Heart left ventricle (tissue), 16 donors: ENCODE data around the gene LSAMP. TPM values are rescaled to one million over a fixed set of nuclear protein-coding genes. Genes with fewer than 3 reads are reported as not detected.

ENCODE experiments used
- ATAC-seq, 4 donors: fragments of 200-7000 bp; cut with Tn5 transposase; one replicate each; pipeline ENCODE4 v1.9.1; 2020 to 2022; ENCODE audit warnings: moderate library complexity in 4 of 4, mild to moderate bottlenecking in 3 of 4, moderate number of reproducible peaks in 1 of 4
- DNase-seq, 5 donors: peaks; one replicate each; pipeline ENCODE4 v3.0.0-alpha.2; 2020
- H3K27ac ChIP-seq, 12 donors: fragments of 200-600 bp; sonication (generic) in 4 of 12; one replicate each; pipeline versions ENCODE4 v1.5.0 to v1.8.0; 2016 to 2022; ENCODE audit warnings: mild to moderate bottlenecking in 2 of 12
- H3K27me3 ChIP-seq, 9 donors: fragments of 200-600 bp; sonication (generic) in 2 of 9; one replicate each; pipeline versions ENCODE4 v1.5.1 to v1.8.0; 2016 to 2022; ENCODE audit warnings: mild to moderate bottlenecking in 3 of 9
- H3K36me3 ChIP-seq, 9 donors: fragments of 200-600 bp; sonication (generic) in 2 of 9; one replicate each; pipeline versions ENCODE4 v1.5.0 to v1.8.0; 2018 to 2022; ENCODE audit warnings: mild to moderate bottlenecking in 2 of 9
- H3K4me1 ChIP-seq, 12 donors: fragments of 200-600 bp; sonication (generic) in 4 of 12; one replicate each; pipeline versions ENCODE4 v1.5.0 to v1.8.0; 2016 to 2022; ENCODE audit warnings: mild to moderate bottlenecking in 3 of 12
- H3K4me3 ChIP-seq, 12 donors: fragments of 200-600 bp; sonication (generic) in 4 of 12; one replicate each; pipeline versions ENCODE4 v1.5.0 to v1.8.0; 2017 to 2022; ENCODE audit warnings: mild to moderate bottlenecking in 9 of 12, moderate library complexity in 4 of 12
- H3K9me3 ChIP-seq, 12 donors: fragments of 200-600 bp; sonication (generic) in 4 of 12; one replicate each; pipeline versions ENCODE4 v1.5.0 to v1.8.0; 2016 to 2022; ENCODE audit warnings: mild to moderate bottlenecking in 1 of 12
- CTCF ChIP-seq, 12 donors: fragments of 200-600 bp; sonication (generic) in 4 of 12; IDR thresholded peaks; one replicate each; pipeline versions ENCODE4 v1.5.0 to v1.8.0; 2018 to 2022; ENCODE audit warnings: antibody characterized with exemption in 12 of 12, mild to moderate bottlenecking in 5 of 12
- POLR2A ChIP-seq, 2 donors: fragments of 450-650 bp; IDR thresholded peaks; one replicate each; pipeline ENCODE4 v1.6.1; 2017; ENCODE audit warnings: antibody characterized with exemption in 2 of 2, mild to moderate bottlenecking in 2 of 2, moderate library complexity in 2 of 2
- WGBS, 4 donors: extraction: QIAGEN DNeasy Blood & Tissue Kit in 2 of 4; methylation state at CpG; one replicate each; pipeline versions ENCODE4 v1.1.5 to v1.1.7; 2013 to 2018; 5-methylcytosine and 5-hydroxymethylcytosine counted together
- intact Hi-C, 10 donors: fragments of 100-400 bp; cut with DNase I; formaldehyde crosslinking; loops; one replicate each; pipeline versions ENCODE4 v1.11.1 to v1.14.2; 2022
- polyA plus RNA-seq, 2 donors: library from polyadenylated mRNA; stranded (reverse); fragments of 200-250 nt; gene quantifications; one replicate each; pipeline ENCODE4 v1.2.3, GENCODE V29; 2013
- total RNA-seq, 9 donors: library from RNA; depleted of rRNA in 2 of 9; stranded (reverse); fragments of >200 nt in 2 of 9; fragmentation: NEBNext Ultra II Directional in 3 of 9; extraction: Animal tissue kit (Norgen Biotek cat#: 25700) in 3 of 9; gene quantifications; one replicate each; pipeline versions ENCODE4 v1.1.0 to v1.2.4, GENCODE V29; 2016 to 2023
- donor health status: ischemic (EF 13 %, LVEDD 7.1; RV severe dilation, severe dysfunction).
- donor health status: healthy with polysubstance abuse.
- donor health status: DM: no; HTN: yes; CAD: no.
- donor health status: DM: no; HTN: no; CAD: no.
- donor health status: ischemic (EF 25% LVEDD 6.9; RV normal size, moderate dysfunction).
- donor health status: ischemic (EF 25% LVEDD 5.7; RV mildly dilated, moderate dysfunction).
- donor health status: healthy.
- donor health status: DM: yes; HTN: yes; CAD: no.
- donor health status: ischemic (EF 35%, LVEDD 5.7; RV mildly dilated, moderate dysfunction).
- donor health status: nonischemic (EF 11% LVEDD 7.7; RV severe dilation, severe dysfunction).
- donor health status: DM: yes; HTN: yes; CAD: no.
- donor health status: PGD.
- donor health status: ischemic (EF 29% LVEDD 5.4; RV normal size, mild dysfunction).
- donor health status: nonischemic (EF 23%, LVEDD 6.1; RV moderate dilation, normal function).

LSAMP gene
- total and polyA plus RNA-seq, 11 donors: 1.6 to 52.3 (median 7.2) TPM

GRCh38 chr3:116314476-116314875 lies 130.8 kb downstream of the LSAMP start:
- no peak overlapping the region for H3K4me3 ChIP-seq
- ATAC-seq: peak in 2 of 4 donors; percentile 41 to 45
- intact Hi-C loops: no loop called here
- H3K9me3 ChIP-seq: no peaks in the 10 kb centered on the region
- H3K4me1 ChIP-seq: peaks cover 0 to 5% (median 0%) of the 10 kb centered on the region in 12 donors
- no peaks in the 10 kb centered on the region for H3K27me3 ChIP-seq
- no peak for DNase-seq
- 28 to 35% (median 31%) methylated on average over 3 of the region's 3 CpGs for WGBS, 4 donors
- peak overlapping the region in 1 of 12 donors; percentile 33 for H3K27ac ChIP-seq
- H3K36me3 ChIP-seq: no peaks in the 10 kb centered on the region
- no peak for TF ChIP-seq CTCF (IDR thresholded peaks at IDR 0.05)
- TF ChIP-seq POLR2A (IDR thresholded peaks at IDR 0.05): no peak

- WGBS, 4 donors: 75 to 81% (median 79%) methylated on average over 2 of the region's 2 CpGs
- H3K4me1 ChIP-seq: no peaks in the 10 kb centered on the region
- no peak for DNase-seq
- no peak overlapping the region for H3K27ac ChIP-seq
- no peaks in the 10 kb centered on the region for H3K36me3 ChIP-seq
- TF ChIP-seq POLR2A (IDR thresholded peaks at IDR 0.05) (no peak), CTCF (IDR thresholded peaks at IDR 0.05) (no peak)
- ATAC-seq: no peak
- no peaks in the 10 kb centered on the region for H3K9me3 ChIP-seq
- intact Hi-C loops: no loop called here
- no peak overlapping the region for H3K4me3 ChIP-seq
- H3K27me3 ChIP-seq: no peaks in the 10 kb centered on the region
Measured at GRCh38 chr3:116306720-116307119, 138.6 kb downstream of the LSAMP start.

GRCh38 chr3:116306149-116306548 lies 139.1 kb downstream of the LSAMP start:
- no peak for ATAC-seq

GRCh38 chr3:116302087-116302747 lies 143.1 kb downstream of the LSAMP start:
- TF ChIP-seq POLR2A (IDR thresholded peaks at IDR 0.05) (no peak), CTCF (IDR thresholded peaks at IDR 0.05) (no peak)
- 46 to 50% (median 48%) methylated on average over 4 of the region's 4 CpGs for WGBS, 4 donors
- Histone ChIP-seq H3K27me3 (no peaks in the 10 kb centered on the region), H3K9me3 (no peaks in the 10 kb centered on the region), H3K36me3 (no peaks in the 10 kb centered on the region), H3K4me1 (no peaks in the 10 kb centered on the region), H3K4me3 (no peak overlapping the region), H3K27ac (peak overlapping the region in 1 of 12 donors; percentile 41)
- DNase-seq: no peak
- intact Hi-C loops: no loop called here
- no peak for ATAC-seq

More at GRCh38 chr3:116306149-116306548, 139.1 kb downstream of the LSAMP start:
- no peaks in the 10 kb centered on the region for H3K36me3 ChIP-seq
- no peak for DNase-seq
- no peak for TF ChIP-seq POLR2A (IDR thresholded peaks at IDR 0.05)
- no peak for TF ChIP-seq CTCF (IDR thresholded peaks at IDR 0.05)
- H3K9me3 ChIP-seq: no peaks in the 10 kb centered on the region
- WGBS, 4 donors: 88 to 96% (median 92%) methylated on average over 1 of the region's 1 CpG
- H3K4me3 ChIP-seq: no peak overlapping the region
- H3K4me1 ChIP-seq: no peaks in the 10 kb centered on the region
- H3K27me3 ChIP-seq: no peaks in the 10 kb centered on the region
- intact Hi-C loops: no loop called here
- no peak overlapping the region for H3K27ac ChIP-seq
